ENCODE measurements around the gene ADAM23.

DNA sequence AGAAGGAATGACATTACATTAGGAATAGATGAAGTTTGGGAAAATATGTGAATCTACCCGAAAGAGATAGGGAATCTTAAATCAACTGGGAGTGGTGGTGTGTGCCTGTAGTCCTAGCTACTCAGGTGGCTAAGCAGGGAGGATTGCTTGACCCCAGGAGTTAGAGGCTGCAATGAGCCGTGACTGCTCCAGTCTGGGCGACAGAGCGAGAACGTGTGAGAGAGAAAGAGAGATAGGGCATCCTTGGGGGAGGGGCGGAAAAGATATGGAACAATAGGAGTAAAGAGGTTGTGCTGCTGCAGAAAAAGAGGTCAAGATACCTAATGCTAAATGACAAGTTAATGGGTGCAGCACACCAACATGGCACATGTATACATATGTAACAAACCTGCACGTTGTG, 47.1 kb upstream of the ADAM23 start:
- TF ChIP-seq, protein P1, sequence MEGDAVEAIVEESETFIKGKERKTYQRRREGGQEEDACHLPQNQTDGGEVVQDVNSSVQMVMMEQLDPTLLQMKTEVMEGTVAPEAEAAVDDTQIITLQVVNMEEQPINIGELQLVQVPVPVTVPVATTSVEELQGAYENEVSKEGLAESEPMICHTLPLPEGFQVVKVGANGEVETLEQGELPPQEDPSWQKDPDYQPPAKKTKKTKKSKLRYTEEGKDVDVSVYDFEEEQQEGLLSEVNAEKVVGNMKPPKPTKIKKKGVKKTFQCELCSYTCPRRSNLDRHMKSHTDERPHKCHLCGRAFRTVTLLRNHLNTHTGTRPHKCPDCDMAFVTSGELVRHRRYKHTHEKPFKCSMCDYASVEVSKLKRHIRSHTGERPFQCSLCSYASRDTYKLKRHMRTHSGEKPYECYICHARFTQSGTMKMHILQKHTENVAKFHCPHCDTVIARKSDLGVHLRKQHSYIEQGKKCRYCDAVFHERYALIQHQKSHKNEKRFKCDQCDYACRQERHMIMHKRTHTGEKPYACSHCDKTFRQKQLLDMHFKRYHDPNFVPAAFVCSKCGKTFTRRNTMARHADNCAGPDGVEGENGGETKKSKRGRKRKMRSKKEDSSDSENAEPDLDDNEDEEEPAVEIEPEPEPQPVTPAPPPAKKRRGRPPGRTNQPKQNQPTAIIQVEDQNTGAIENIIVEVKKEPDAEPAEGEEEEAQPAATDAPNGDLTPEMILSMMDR (IDR thresholded peaks at IDR 0.05; ENCODE audit: insufficient read depth, low read length, poor library complexity, severe bottlenecking), result no peak
- TF ChIP-seq EZH2phosphoT487 (conservative IDR thresholded peaks at IDR 0.05; ENCODE audit: low read length), result no peak
